Measurements from ENCODE around the gene BAIAP2. TPM values are rescaled to one million over a fixed set of nuclear protein-coding genes. Genes with fewer than 3 reads are reported as not detected.

BAIAP2 gene
- polyA plus RNA-seq, 3 donors: 8.6 to 17.0 (median 11.2) TPM

DNA sequence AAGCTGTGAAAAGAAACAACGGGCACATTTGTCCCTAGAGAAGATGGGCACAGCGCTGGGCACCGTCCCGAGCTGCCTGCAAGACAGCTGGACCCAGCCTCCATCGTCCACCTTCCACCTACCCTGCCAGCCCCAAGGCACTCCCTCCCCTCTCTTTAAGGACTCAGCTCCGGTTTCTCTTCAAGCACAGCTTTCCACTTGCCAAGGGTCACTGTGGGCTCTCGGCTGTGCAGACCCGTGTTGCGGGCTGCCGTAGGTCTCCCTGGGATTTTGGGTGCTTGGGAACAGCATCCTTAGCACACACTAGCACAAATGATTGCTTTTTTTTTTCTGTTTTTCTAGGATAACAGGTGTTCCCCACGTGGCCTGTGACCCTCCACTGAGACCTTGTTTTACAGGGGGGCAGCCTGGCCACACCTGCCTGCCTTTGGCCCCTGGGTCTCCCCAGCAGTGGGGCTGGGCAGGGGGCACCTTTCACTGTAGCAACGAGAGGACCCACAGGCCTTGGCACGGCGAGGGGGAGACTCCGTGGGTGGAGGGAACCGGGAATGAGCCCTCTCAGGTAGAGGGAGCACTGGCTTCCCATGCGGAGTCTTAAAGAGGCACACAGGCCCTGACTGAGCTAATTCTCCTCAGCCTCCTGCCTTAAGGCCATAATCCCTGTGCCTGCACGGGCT lies 41.9 kb upstream of the BAIAP2 start:
- Mint-ChIP-seq H3K36me3 (peaks cover 33 to 41% of the 10 kb centered on the region in 2 donors), H3K4me1 (peaks cover 25% of the 10 kb centered on the region), H3K27me3 (ENCODE audit: low read depth in 3 of 3) (peaks cover 13 to 24% (median 15%) of the 10 kb centered on the region in 3 donors), H3K9me3 (peaks cover 0 to 2% (median 0%) of the 10 kb centered on the region in 7 donors), H3K27ac (peak overlapping the region in 1 of 7 donors; percentile 76), H3K4me3 (peak overlapping the region; percentile 75 to 80)
- Histone ChIP-seq H3K36me3 (replicated peaks in 1 of 2; ENCODE audit: control insufficient read depth in 1 of 2, insufficient read depth in 2 of 2, low read length in 2 of 2) (peaks cover 33 to 34% of the 10 kb centered on the region in 2 donors), H3K4me3 (replicated peaks in 1 of 3; ENCODE audit: low read depth in 2 of 3, low read length in 3 of 3) (peak overlapping the region in 2 of 3 experiments; percentile 52 to 84), H3K9me3 (replicated peaks in 1 of 2; ENCODE audit: control insufficient read depth in 1 of 2, insufficient read depth in 1 of 2, low read length in 2 of 2) (no peaks in the 10 kb centered on the region), H4K20me1 (ENCODE audit: insufficient read depth, low read length) (peaks cover 19% of the 10 kb centered on the region), H3K27ac (ENCODE audit: low read depth in 1 of 2, low read length in 2 of 2) (no peak overlapping the region), H3K79me2 (ENCODE audit: insufficient read depth, low read length) (peaks cover 16% of the 10 kb centered on the region), H3K9ac (ENCODE audit: insufficient read depth, low read length, poor library complexity, severe bottlenecking) (peak overlapping the region; percentile 88), H3K27me3 (ENCODE audit: control insufficient read depth in 2 of 2, insufficient read depth in 2 of 2, low read length in 2 of 2) (peaks cover 0 to 6% of the 10 kb centered on the region in 2 donors), H3K4me2 (replicated peaks; ENCODE audit: extremely low read depth, low read length, poor library complexity, severe bottlenecking) (peak overlapping the region; percentile 84), H2AFZ (ENCODE audit: insufficient read depth, low read depth, low read length, poor library complexity, severe bottlenecking) (no peak overlapping the region), H3K4me1 (ENCODE audit: control insufficient read depth in 1 of 2, insufficient read depth in 2 of 2, low read length in 2 of 2) (peaks cover 27 to 36% of the 10 kb centered on the region in 2 donors)
- TF ChIP-seq, protein P1, sequence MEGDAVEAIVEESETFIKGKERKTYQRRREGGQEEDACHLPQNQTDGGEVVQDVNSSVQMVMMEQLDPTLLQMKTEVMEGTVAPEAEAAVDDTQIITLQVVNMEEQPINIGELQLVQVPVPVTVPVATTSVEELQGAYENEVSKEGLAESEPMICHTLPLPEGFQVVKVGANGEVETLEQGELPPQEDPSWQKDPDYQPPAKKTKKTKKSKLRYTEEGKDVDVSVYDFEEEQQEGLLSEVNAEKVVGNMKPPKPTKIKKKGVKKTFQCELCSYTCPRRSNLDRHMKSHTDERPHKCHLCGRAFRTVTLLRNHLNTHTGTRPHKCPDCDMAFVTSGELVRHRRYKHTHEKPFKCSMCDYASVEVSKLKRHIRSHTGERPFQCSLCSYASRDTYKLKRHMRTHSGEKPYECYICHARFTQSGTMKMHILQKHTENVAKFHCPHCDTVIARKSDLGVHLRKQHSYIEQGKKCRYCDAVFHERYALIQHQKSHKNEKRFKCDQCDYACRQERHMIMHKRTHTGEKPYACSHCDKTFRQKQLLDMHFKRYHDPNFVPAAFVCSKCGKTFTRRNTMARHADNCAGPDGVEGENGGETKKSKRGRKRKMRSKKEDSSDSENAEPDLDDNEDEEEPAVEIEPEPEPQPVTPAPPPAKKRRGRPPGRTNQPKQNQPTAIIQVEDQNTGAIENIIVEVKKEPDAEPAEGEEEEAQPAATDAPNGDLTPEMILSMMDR (IDR thresholded peaks at IDR 0.05): no peak
- 79% methylated on average over 16 of the region's 18 CpGs for WGBS (ENCODE audit: insufficient coverage)
- DNase-seq: peak in 1 of 3 donors; percentile 17
- intact Hi-C loops (cut with micrococcal nuclease): no loop called here

DNA sequence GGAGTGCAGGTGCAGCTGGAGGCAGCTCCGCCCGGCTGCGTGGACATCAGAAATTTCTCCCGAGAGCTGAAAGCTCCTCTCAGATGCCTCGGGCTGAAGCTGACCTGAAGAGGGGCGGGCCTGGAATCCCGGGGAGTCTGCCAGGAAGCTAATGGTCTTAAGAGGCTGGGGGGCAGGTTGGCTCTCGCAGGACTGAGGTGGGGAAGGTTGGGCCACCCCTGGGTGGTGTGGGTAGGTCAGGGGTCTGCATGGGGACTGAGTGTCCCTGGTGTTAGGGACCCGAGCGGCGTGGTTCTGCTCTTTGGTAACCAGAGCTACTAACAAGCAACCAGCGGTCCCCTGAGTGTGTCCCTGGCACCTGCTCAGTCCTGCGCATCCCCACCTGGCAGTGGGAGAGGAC lies 39.8 kb upstream of the BAIAP2 start:
- Histone ChIP-seq H2AFZ (ENCODE audit: insufficient read depth, low read depth, low read length, poor library complexity, severe bottlenecking) (no peak overlapping the region), H3K27me3 (ENCODE audit: control insufficient read depth in 2 of 2, insufficient read depth in 2 of 2, low read length in 2 of 2) (no peaks in the 10 kb centered on the region), H4K20me1 (ENCODE audit: insufficient read depth, low read length) (peaks cover 23% of the 10 kb centered on the region), H3K27ac (ENCODE audit: low read depth in 1 of 2, low read length in 2 of 2) (no peak overlapping the region), H3K9me3 (replicated peaks in 1 of 2; ENCODE audit: control insufficient read depth in 1 of 2, insufficient read depth in 1 of 2, low read length in 2 of 2) (no peaks in the 10 kb centered on the region), H3K4me2 (replicated peaks; ENCODE audit: extremely low read depth, low read length, poor library complexity, severe bottlenecking) (no peak overlapping the region), H3K36me3 (replicated peaks in 1 of 2; ENCODE audit: control insufficient read depth in 1 of 2, insufficient read depth in 2 of 2, low read length in 2 of 2) (peaks cover 54% of the 10 kb centered on the region in 2 donors), H3K9ac (ENCODE audit: insufficient read depth, low read length, poor library complexity, severe bottlenecking) (no peak overlapping the region), H3K4me1 (ENCODE audit: control insufficient read depth in 1 of 2, insufficient read depth in 2 of 2, low read length in 2 of 2) (peaks cover 18 to 25% of the 10 kb centered on the region in 2 donors), H3K79me2 (ENCODE audit: insufficient read depth, low read length) (peaks cover 16% of the 10 kb centered on the region), H3K4me3 (replicated peaks in 1 of 3; ENCODE audit: low read depth in 2 of 3, low read length in 3 of 3) (no peak overlapping the region)
- Mint-ChIP-seq H3K27me3 (ENCODE audit: low read depth in 3 of 3) (peaks cover 3 to 8% (median 7%) of the 10 kb centered on the region in 3 donors), H3K4me1 (peaks cover 14% of the 10 kb centered on the region), H3K36me3 (peaks cover 49 to 61% of the 10 kb centered on the region in 2 donors), H3K4me3 (no peak overlapping the region), H3K9me3 (peaks cover 0 to 2% (median 0%) of the 10 kb centered on the region in 7 donors), H3K27ac (peak overlapping the region in 2 of 7 donors; percentile 46 to 63)
- 99% methylated on average over 13 of the region's 13 CpGs for WGBS (ENCODE audit: insufficient coverage)
- TF ChIP-seq, protein P1 (IDR thresholded peaks at IDR 0.05): no peak
- intact Hi-C loops (cut with micrococcal nuclease): no loop called here
- DNase-seq: peak in 1 of 3 donors; percentile 3
